Tibial nerve (tissue), 4 donors: Measurements from ENCODE around the gene SPPL2C.

Experiments used
- EP300 ChIP-seq, 2 donors: sonication (generic); formaldehyde crosslinking; IDR thresholded peaks; one replicate each; pipeline ENCODE4 v1.6.1; 2017; ENCODE audit warnings: antibody characterized with exemption in 2 of 2, mild to moderate bottlenecking in 1 of 2
- POLR2A ChIP-seq, 2 donors: fragments of 450-650 bp; IDR thresholded peaks; one replicate each; pipeline ENCODE4 v1.6.1; 2017; ENCODE audit warnings: antibody characterized with exemption in 2 of 2, mild to moderate bottlenecking in 2 of 2, moderate library complexity in 2 of 2
- TF ChIP-seq, protein P1 (sequence below), 5 experiments: fragments of 200-600 bp in 3 of 5; fragments of 450-650 bp in 2 of 5; sonication (generic) in 3 of 5; IDR thresholded peaks; one replicate each; pipeline ENCODE4 v1.5.1; 2016 to 2019; ENCODE audit warnings: antibody characterized with exemption in 5 of 5, mild to moderate bottlenecking in 3 of 5, moderate library complexity in 2 of 5

- TF ChIP-seq, protein P1, sequence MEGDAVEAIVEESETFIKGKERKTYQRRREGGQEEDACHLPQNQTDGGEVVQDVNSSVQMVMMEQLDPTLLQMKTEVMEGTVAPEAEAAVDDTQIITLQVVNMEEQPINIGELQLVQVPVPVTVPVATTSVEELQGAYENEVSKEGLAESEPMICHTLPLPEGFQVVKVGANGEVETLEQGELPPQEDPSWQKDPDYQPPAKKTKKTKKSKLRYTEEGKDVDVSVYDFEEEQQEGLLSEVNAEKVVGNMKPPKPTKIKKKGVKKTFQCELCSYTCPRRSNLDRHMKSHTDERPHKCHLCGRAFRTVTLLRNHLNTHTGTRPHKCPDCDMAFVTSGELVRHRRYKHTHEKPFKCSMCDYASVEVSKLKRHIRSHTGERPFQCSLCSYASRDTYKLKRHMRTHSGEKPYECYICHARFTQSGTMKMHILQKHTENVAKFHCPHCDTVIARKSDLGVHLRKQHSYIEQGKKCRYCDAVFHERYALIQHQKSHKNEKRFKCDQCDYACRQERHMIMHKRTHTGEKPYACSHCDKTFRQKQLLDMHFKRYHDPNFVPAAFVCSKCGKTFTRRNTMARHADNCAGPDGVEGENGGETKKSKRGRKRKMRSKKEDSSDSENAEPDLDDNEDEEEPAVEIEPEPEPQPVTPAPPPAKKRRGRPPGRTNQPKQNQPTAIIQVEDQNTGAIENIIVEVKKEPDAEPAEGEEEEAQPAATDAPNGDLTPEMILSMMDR (IDR thresholded peaks at IDR 0.05), result no peak
- no peak for TF ChIP-seq POLR2A (IDR thresholded peaks at IDR 0.05)
- TF ChIP-seq EP300 (IDR thresholded peaks at IDR 0.05), result no peak
Observed at GRCh38 chr17:45824475-45824874, 20.2 kb upstream of the SPPL2C start.
